Gastroesophageal sphincter (tissue), 3 donors: ENCODE results near the gene ZNF343.

ENCODE experiments used
- EP300 ChIP-seq: sonication (generic); formaldehyde crosslinking; IDR thresholded peaks from one replicate; pipeline ENCODE4 v1.6.1; 2017; ENCODE audit warnings: antibody characterized with exemption, mild to moderate bottlenecking
- POLR2A ChIP-seq, 2 donors: fragments of 450-650 bp; IDR thresholded peaks; one replicate each; pipeline ENCODE4 v1.6.1; 2017; ENCODE audit warnings: antibody characterized with exemption in 2 of 2, mild to moderate bottlenecking in 2 of 2, moderate library complexity in 1 of 2
- TF ChIP-seq, protein P1 (sequence below), 4 experiments: fragments of 200-600 bp in 2 of 4; fragments of 450-650 bp in 2 of 4; sonication (generic) in 1 of 4; IDR thresholded peaks; one replicate each; pipeline ENCODE4 v1.5.1; 2017 to 2019; ENCODE audit warnings: antibody characterized with exemption in 4 of 4, mild to moderate bottlenecking in 2 of 4, moderate library complexity in 2 of 4

DNA sequence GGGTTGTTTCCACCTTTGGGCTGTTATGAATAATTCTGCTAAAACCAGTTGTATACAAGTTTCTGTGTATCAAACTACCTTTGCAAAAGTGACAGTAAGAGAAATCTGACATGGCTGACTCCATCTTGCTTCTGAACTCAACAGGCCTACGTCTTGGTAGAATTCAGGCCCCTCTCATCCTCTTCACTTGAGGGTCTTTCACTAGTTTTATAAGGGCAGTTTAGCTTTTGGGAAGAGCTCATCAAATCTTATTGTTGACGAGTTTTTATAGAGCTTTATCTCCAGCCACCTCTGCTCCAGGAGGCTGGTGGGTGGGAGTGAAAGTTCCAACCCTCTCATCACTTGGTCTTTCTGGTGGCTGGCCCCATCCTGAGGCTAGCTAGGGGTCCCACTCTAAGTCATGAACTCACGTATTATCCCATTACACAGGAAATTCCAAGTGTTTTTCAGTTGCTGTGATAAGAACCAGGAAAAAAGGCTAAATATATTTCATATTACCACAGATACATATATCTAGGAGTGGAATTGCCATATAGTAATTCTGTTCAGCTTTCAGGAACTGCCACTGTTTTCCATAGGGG, 49.7 kb downstream of the ZNF343 start:
- TF ChIP-seq, protein P1, sequence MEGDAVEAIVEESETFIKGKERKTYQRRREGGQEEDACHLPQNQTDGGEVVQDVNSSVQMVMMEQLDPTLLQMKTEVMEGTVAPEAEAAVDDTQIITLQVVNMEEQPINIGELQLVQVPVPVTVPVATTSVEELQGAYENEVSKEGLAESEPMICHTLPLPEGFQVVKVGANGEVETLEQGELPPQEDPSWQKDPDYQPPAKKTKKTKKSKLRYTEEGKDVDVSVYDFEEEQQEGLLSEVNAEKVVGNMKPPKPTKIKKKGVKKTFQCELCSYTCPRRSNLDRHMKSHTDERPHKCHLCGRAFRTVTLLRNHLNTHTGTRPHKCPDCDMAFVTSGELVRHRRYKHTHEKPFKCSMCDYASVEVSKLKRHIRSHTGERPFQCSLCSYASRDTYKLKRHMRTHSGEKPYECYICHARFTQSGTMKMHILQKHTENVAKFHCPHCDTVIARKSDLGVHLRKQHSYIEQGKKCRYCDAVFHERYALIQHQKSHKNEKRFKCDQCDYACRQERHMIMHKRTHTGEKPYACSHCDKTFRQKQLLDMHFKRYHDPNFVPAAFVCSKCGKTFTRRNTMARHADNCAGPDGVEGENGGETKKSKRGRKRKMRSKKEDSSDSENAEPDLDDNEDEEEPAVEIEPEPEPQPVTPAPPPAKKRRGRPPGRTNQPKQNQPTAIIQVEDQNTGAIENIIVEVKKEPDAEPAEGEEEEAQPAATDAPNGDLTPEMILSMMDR (IDR thresholded peaks at IDR 0.05), result no peak
- TF ChIP-seq EP300 (no peak), POLR2A (IDR thresholded peaks at IDR 0.05) (no peak)
